Measurements from ENCODE around the gene ALG12.

Gene ALG12

DNA sequence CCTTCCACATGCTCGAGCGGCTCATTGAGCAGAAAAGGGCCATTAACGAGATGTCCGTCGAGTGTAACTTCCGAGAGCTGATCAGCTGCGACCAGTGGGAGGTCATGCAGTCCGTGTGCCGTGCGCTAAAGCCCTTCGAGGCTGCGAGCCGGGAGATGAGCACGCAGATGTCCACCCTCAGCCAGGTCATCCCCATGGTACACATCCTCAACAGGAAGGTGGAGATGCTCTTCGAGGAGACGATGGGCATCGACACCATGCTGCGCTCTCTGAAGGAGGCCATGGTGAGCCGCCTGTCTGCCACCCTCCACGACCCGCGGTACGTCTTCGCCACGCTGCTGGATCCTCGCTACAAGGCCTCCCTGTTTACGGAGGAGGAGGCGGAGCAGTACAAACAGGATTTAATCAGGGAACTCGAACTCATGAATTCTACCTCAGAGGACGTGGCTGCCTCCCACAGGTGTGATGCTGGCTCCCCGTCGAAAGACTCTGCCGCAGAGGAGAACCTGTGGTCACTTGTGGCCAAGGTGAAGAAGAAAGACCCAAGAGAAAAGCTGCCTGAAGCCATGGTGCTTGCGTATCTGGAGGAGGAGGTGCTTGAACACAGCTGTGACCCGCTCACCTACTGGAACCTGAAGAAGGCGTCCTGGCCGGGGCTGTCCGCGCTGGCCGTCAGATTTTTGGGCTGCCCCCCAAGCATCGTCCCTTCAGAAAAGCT is 31.7 kb downstream of the ALG12 start:
- no peak for DNase-seq

- no peak for DNase-seq
These were observed 32.4 kb downstream of the ALG12 start for GRCh38 chr22:49885881-49886280.

- DNase-seq = no peak
These were observed 33.0 kb downstream of the ALG12 start for GRCh38 chr22:49885281-49885680.

DNA sequence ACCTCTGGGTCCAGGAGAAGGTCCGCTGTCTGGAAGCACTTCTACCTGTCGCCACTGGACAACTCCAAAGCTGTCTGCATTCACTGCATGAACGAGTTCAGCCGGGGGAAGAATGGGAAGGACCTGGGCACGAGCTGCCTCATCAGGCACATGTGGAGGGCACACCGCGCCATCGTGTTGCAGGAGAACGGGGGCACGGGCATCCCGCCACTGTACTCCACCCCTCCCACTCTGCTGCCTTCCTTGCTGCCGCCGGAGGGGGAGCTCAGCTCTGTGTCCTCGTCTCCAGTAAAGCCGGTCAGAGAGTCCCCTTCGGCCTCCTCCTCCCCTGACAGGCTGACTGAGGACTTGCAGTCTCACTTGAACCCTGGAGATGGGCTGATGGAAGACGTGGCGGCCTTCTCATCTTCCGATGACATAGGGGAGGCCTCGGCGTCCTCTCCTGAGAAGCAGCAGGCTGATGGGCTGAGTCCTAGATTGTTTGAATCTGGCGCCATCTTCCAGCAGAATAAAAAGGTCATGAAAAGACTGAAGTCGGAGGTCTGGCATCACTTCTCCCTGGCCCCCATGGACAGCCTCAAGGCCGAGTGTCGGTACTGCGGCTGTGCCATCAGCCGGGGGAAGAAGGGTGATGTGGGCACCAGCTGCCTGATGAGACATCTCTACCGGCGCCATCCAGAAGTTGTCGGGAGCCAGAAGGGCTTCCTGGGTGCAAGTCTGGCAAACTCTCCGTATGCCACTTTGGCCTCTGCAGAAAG is 33.6 kb downstream of the ALG12 start:
- DNase-seq = no peak

- DNase-seq = no peak
These were observed 34.2 kb downstream of the ALG12 start for GRCh38 chr22:49884075-49884474.

GRCh38 chr22:49883294-49883640 is 35.0 kb downstream of the ALG12 start:
- DNase-seq = no peak

- no peak for DNase-seq
These were observed 35.5 kb downstream of the ALG12 start for GRCh38 chr22:49882519-49883293.

DNA sequence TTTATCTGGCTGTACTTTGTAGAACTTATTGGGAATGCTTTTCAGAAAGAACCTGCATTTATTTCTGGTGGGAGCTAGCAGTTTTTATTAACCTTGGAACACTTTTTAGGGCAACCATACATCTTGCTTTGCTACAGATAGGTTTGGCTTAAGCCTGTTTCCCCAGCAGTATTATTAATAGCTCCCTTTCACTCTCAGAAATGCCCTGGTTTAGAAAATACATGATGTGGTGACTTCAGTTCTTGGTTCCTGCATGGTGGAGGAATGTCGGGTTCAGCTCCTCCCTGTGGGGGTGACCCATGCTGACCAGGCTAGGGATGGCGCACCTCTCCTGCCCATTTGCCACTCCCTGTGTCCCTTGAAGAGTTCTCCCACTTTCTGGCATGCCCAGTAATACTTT is 36.4 kb downstream of the ALG12 start:
- DNase-seq = no peak

DNA sequence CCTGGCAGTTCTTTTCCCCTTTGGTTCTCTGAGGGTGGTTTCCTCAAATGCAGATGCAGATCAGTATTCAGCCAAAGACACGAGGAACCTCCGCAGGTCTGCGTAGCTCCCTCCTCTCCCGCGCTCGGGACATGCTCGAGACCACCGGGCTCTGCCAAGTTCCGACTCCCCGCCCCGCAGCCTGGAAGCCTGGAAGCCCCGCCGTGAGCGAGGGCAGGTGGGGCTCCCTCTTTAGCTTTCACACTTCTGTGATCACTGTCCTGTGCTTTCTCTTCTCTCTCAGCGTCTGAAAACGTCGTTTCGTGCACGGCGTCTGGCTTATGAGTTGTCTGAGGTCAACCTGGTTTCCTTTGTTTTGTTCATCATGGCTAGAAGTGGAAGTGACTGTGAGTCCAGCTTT is 38.0 kb downstream of the ALG12 start:
- peak; percentile 58 for DNase-seq

DNA sequence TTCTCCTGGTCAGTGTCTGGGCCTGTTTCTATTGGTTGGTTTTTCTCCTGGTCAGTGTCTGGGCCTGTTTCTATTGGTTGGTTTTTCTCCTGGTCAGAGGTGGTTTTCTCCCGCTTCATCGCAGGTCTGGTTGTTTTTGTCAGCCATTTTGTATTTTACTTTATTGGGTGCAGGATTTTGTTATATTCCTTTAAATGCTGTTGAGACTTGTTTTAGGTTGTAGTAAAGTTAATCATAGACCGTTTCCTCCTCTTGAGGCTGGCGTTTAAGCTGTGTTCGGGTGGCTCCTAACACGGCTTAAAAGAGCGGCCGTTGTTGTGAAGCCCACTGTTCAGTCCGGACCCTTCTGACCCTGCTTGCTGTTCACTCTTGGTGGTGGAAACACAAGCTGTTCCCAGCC is 38.4 kb downstream of the ALG12 start:
- no peak for DNase-seq

GRCh38 chr22:49878206-49878605 is 40.0 kb downstream of the ALG12 start:
- DNase-seq = no peak

- no peak for DNase-seq
These were observed 40.6 kb downstream of the ALG12 start for GRCh38 chr22:49877642-49878041.

DNA sequence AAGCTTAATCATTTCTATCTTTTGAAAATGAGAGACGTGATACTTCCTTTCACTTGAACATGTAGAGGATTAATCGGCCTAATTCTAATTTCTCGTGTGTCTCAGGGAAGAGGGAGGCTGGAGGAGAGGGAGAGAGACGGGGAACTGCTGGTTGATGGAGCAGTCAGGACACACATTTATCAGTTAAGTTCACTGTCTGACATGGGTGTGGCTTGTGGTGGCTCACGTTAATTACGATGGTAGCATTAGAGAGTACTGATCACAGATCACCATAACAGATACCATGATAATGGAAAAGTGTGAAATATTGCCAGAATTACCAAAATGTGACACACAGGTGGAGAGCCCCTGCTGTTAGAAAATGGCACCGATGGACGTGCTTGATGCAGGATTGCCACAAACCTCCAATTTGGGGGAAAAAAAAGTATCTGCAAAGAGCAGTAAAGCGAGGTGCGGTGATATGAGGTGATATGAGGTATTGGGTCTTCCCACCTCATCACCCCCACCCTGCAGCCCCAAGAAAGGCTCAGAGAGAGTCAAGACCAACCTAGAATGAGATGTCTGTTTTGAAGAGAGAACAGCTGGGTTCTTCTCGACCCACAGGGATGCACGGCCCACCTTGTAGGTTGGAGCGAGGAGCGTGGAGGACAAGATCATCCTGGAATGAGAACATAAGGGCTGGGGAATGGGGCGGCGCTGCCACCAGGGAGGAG is 44.9 kb downstream of the ALG12 start:
- no peak for DNase-seq

- no peak for DNase-seq
These were observed 45.9 kb downstream of the ALG12 start for GRCh38 chr22:49872347-49872746.

DNA sequence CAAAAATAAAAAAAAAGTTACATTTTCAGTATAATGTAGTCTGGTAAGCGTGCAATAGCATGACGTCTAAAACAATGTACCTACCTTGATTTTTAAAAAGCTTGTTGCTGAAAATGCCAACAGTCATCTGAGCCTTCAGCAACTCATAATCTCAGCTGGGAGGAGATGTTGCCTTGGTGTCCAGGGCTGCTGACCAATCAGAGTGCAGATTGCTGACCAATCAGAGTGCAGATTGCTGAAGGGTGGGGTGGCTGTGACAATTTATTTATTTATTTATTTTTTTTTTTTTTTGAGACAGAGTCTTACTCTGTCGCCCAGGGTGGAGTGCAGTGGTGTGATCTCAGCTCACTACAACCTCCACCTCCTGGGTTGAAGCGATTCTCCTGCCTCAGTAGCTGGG is 46.8 kb downstream of the ALG12 start:
- no peak for DNase-seq

- no peak for DNase-seq
These were observed 48.2 kb downstream of the ALG12 start for GRCh38 chr22:49869845-49870712.

GRCh38 chr22:49869086-49869830 is 49.0 kb downstream of the ALG12 start:
- no peak for DNase-seq

DNA sequence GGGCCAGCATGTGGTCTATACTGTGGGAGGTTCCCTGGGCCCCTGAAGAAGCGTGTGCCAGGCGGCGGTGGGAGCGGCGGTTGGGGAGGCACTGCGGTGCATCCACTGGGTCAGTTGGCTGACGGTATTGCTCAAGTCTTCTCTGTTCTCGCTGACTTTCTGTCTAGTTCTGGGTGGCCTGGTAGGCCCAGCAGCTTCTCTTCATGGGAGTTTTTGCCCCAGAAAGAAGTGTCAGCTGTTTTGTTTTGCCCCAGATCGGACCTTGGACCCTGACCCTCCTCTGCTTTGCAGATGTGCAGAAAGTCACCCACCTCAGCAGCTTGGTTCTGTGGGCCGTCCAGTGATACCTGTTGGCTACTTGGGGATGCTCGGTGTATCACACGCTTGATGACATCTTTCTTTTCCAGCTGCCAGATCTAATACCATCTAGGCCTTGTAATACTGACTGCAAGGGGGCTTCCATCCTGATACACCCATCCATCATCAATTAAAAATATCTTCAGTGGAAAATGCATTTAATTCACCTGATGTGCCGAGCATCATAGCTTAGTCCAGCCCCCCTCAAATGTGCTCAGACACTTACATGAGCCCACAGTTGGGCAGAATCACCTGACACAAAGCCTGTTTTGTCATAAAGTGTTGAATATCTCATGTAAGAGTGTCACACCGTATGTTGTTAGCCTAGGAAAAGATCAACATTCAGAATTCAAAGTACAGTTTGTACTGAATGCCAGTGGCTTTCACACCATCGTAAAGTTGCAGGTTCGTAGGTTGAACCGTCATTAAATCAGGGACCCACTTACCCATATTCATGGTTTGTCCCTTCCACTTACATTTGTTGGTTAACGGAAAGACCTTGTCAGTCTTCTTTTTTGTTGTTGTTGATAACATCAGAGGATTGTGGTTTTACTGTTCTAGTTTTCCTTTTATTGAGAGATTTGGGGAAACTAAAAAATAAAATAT is 50.7 kb downstream of the ALG12 start:
- no peak for DNase-seq

GRCh38 chr22:49866646-49867045 is 51.6 kb downstream of the ALG12 start:
- DNase-seq = no peak

GRCh38 chr22:49866134-49866533 is 52.1 kb downstream of the ALG12 start:
- DNase-seq = no peak
